Muscle of arm (tissue), 14 donors: ENCODE data around the gene MZT2A. TPM values are rescaled to one million over a fixed set of nuclear protein-coding genes. Genes with fewer than 3 reads are reported as not detected.
"Not testable (repeated sequence)": the region's sequence is repeated elsewhere in the genome, so short reads cannot be mapped to it uniquely, and the experiment has no call there.

Source experiments
- DNase-seq: peaks from one replicate; pipeline ENCODE4 v3.0.0-alpha.2; 2013
- long read RNA-seq, 11 donors: transcript quantifications; one replicate each; lab custom pipeline, GENCODE V29; 2026
- polyA plus RNA-seq, 12 donors: library from polyadenylated mRNA; unstranded; fragments of 120-200 nt; gene quantifications; one replicate each; pipeline ENCODE4 v1.2.1, GENCODE V29; 2013; ENCODE audit not compliant: insufficient read length in 12 of 12

The MZT2A gene
- polyA plus RNA-seq: 10 to 100 TPM in 11 of 12 donors, not detected in 1; 23.1 to 80.6 (median 32.3) TPM
- long read RNA-seq, donor 1, transcript MZT2A-201 (3 exons, 624 nt): major isoform, 84 of 97 reads
- long read RNA-seq, donor 1, partial matches to known transcripts: 10 of 97 reads
- long read RNA-seq, donor 1, other reads (novel, unspliced or antisense): 0 of 97 reads
- long read RNA-seq, donor 2, transcript MZT2A-201 (3 exons, 624 nt): major isoform, 30 of 41 reads
- long read RNA-seq, donor 2, transcript MZT2A-204 (4 exons, 980 nt): minor isoform, 5 of 41 reads
- long read RNA-seq, donor 2, partial matches to known transcripts: 5 of 41 reads
- long read RNA-seq, donor 2, other reads (novel, unspliced or antisense): 0 of 41 reads
- long read RNA-seq, donor 3, transcript MZT2A-201 (3 exons, 624 nt): major isoform, 11 of 13 reads
- long read RNA-seq, donor 3, partial matches to known transcripts: 0 of 13 reads
- long read RNA-seq, donor 3, other reads (novel, unspliced or antisense): 0 of 13 reads
- long read RNA-seq, donor 4, transcript MZT2A-201 (3 exons, 624 nt): major isoform, 11 of 12 reads
- long read RNA-seq, donor 4, partial matches to known transcripts: 0 of 12 reads
- long read RNA-seq, donor 4, other reads (novel, unspliced or antisense): 0 of 12 reads
- long read RNA-seq, donor 5, transcript MZT2A-201 (3 exons, 624 nt): major isoform, 36 of 92 reads
- long read RNA-seq, donor 5, partial matches to known transcripts: 53 of 92 reads
- long read RNA-seq, donor 5, other reads (novel, unspliced or antisense): 0 of 92 reads
- long read RNA-seq, donor 6, transcript MZT2A-201 (3 exons, 624 nt): major isoform, 16 of 26 reads
- long read RNA-seq, donor 6, partial matches to known transcripts: 5 of 26 reads
- long read RNA-seq, donor 6, other reads (novel, unspliced or antisense): 0 of 26 reads
- long read RNA-seq, donor 7, transcript MZT2A-201 (3 exons, 624 nt): major isoform, 7 of 11 reads
- long read RNA-seq, donor 7, partial matches to known transcripts: 0 of 11 reads
- long read RNA-seq, donor 7, other reads (novel, unspliced or antisense): 0 of 11 reads
- long read RNA-seq, donor 8, transcript MZT2A-201 (3 exons, 624 nt): major isoform, 41 of 50 reads
- long read RNA-seq, donor 8, partial matches to known transcripts: 7 of 50 reads
- long read RNA-seq, donor 8, other reads (novel, unspliced or antisense): 0 of 50 reads
- long read RNA-seq, donor 9, transcript MZT2A-201 (3 exons, 624 nt): major isoform, 30 of 37 reads
- long read RNA-seq, donor 9, partial matches to known transcripts: 0 of 37 reads
- long read RNA-seq, donor 9, other reads (novel, unspliced or antisense): 5 of 37 reads
- long read RNA-seq, donor 10, transcript MZT2A-201 (3 exons, 624 nt): major isoform, 21 of 26 reads
- long read RNA-seq, donor 10, partial matches to known transcripts: 0 of 26 reads
- long read RNA-seq, donor 10, other reads (novel, unspliced or antisense): 0 of 26 reads
- long read RNA-seq, donor 11, transcript MZT2A-201 (3 exons, 624 nt): major isoform, 37 of 53 reads
- long read RNA-seq, donor 11, transcript MZT2A-204 (4 exons, 980 nt): minor isoform, 9 of 53 reads
- long read RNA-seq, donor 11, partial matches to known transcripts: 6 of 53 reads
- long read RNA-seq, donor 11, other reads (novel, unspliced or antisense): 0 of 53 reads

- peak; percentile 10 for DNase-seq
Measured at GRCh38 chr2:131492015-131492417, at the start of gene MZT2A. Gene MZT2A, minus strand, starts transcription at chr2:131492397. Its CDS starts 21 bp downstream, at chr2:131492376.

GRCh38 chr2:131538856-131539255, 46.7 kb upstream of the MZT2A start:
- DNase-seq: not testable (repeated sequence)

- DNase-seq: not testable (repeated sequence)
Measured at GRCh38 chr2:131536841-131537240, 44.6 kb upstream of the MZT2A start.

- DNase-seq: not testable (repeated sequence)
Measured at GRCh38 chr2:131535951-131536826, 44.0 kb upstream of the MZT2A start.

GRCh38 chr2:131535526-131535925, 43.3 kb upstream of the MZT2A start:
- DNase-seq: no peak

- not testable (repeated sequence) for DNase-seq
Measured at GRCh38 chr2:131534965-131535364, 42.8 kb upstream of the MZT2A start.

- DNase-seq: not testable (repeated sequence)
Measured at GRCh38 chr2:131534317-131534672, 42.1 kb upstream of the MZT2A start.

- not testable (repeated sequence) for DNase-seq
Measured at GRCh38 chr2:131533609-131534316, 41.6 kb upstream of the MZT2A start.

- DNase-seq: not testable (repeated sequence)
Measured at GRCh38 chr2:131532723-131533608, 40.8 kb upstream of the MZT2A start.

GRCh38 chr2:131531547-131532185, 39.5 kb upstream of the MZT2A start:
- not testable (repeated sequence) for DNase-seq

GRCh38 chr2:131530626-131531344, 38.6 kb upstream of the MZT2A start:
- not testable (repeated sequence) for DNase-seq

GRCh38 chr2:131529864-131530445, 37.8 kb upstream of the MZT2A start:
- DNase-seq: not testable (repeated sequence)

GRCh38 chr2:131528981-131529863, 37.0 kb upstream of the MZT2A start:
- DNase-seq: not testable (repeated sequence)

- DNase-seq: peak; percentile 23
Measured at GRCh38 chr2:131527131-131528001, 35.2 kb upstream of the MZT2A start, which contains the start of gene CCDC74A. Gene CCDC74A, plus strand, starts transcription at chr2:131527888. Its CDS starts 83 bp downstream, at chr2:131527971.
